Stimulated activated CD4-positive, alpha-beta T cell treated with anti-CD3 and anti-CD28 coated beads, Interleukin-4, amount 100 ng/mL, for 48 hours (primary cell): ENCODE measurements around the gene SLC36A3.
"Not testable (repeated sequence)": the region's sequence is repeated elsewhere in the genome, so short reads cannot be mapped to it uniquely, and the experiment has no call there.

Experiments
- DNase-seq, 2 donors: peaks; one replicate each; pipeline ENCODE4 v3.0.0-alpha.2; 2020; ENCODE audit warnings: low read depth in 2 of 2

The SLC36A3 gene

DNA sequence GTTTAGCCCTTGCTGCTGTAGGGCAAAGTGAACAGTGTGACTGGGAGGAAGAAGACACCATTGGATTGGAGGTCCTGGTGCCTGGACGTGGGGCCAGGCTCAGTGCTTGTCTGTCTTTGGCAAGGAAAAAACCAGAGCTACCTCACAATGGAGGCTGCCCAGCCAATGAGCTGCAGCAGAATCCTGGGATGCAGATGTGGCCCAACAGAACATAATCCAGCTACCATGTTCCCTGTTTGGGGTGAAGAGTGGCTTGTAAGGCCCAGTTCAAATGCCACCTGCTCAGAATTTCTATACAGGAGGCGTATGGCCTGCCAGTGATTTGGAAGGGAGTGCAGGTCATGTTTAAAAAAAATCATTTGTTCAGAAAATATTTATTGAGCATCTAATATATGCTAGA, at the start of gene SLC36A3:
TSS of gene SLC36A3 (minus strand) at position 101 of the 400 bp plus-strand sequence. CDS start 412 bp downstream, outside the sequence.
- DNase-seq: no peak

DNA sequence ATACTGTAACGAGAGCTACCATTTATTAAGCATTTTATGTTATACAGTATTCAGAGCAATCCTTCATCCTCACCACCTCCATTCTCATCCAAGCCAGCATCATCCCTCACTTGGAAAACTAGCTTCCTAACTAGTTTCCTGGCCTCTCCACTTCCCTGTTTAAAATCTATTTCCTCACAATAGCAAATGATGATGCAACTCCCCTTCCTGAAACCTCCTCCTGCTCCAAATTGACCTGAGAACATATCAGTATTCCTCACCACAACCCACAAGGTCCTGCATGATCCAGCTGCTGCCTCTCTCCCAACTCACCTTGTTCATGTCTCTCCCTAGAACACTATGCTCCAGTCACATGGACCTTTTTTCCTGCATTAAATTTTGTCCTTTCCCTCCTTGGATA, 48.1 kb upstream of the SLC36A3 start:
- DNase-seq: no peak

DNA sequence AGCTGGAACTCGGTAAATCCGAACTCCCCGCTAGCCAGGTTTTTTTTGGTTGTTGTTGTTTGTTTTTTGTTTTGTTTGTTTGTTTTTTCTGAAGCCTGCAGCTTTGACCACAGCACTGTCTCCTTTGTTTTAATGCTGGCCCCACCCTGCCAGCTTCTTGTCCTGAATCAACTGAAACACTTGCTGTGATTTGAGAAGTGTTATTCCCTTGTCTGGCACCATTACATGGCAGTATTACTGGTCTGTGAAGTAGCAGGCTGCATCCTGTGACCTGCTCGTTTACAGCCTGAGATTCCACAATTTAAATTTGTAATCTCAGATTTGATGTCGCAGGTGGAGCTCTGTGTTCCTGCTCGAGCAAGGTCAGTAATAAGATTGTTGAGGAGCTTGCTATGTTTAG, 45.2 kb upstream of the SLC36A3 start:
- DNase-seq: no peak

DNA sequence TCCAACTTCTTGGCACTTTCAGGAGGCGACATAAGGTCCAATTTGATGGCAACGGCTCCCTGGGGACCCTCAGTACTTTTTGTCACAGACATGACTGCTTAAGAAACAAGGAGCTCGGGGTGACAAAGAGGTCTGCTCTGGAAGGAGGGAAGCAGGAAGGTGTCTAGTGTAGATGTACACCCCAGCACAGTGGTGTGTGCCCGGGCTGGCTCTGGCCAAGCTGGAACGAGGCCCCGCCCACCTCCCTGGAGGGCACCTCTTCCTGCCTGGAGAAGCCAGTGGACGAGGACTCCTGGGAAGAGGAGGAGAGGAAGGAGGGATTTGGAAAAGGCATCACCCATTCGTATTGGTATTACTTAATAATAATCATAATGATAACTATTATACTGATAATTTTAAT, 43.8 kb upstream of the SLC36A3 start, which contains the start of gene SLC36A2:
TSS of gene SLC36A2 (minus strand) at position 191 of the 400 bp plus-strand sequence. CDS start at position 92, 99 bp downstream.
- DNase-seq: no peak

DNA sequence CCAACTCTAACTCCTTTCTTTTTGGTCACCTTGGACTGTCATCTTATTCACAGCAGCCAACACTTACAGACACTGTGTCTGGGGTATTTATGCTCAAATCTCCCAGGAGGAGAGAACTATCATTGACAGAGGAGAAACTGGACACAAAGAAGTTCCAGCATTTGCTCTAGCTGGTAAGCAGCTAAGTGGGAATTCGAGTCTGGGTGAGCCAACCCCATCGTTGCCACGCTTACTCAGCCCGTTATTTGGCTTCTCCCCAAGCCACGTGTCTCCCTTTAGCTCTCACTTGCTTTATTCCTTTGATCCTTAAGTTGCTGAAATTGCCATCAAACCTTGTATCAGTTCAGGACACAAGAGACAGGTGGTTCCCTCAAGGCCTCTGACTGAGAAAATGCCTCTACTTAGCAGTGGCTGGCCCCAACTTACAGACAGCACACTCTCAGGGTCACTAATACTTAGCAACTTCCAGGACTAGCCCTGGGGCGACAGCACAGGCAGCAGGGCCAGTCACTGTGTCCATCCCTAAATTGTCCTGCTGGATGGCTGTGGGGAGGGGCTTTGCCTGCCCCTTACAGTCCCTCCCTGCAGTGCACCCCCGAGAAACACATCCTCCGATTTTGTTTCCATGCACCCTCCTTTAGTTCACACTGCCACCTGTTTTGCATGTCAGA, 42.4 kb upstream of the SLC36A3 start:
- DNase-seq: no peak

DNA sequence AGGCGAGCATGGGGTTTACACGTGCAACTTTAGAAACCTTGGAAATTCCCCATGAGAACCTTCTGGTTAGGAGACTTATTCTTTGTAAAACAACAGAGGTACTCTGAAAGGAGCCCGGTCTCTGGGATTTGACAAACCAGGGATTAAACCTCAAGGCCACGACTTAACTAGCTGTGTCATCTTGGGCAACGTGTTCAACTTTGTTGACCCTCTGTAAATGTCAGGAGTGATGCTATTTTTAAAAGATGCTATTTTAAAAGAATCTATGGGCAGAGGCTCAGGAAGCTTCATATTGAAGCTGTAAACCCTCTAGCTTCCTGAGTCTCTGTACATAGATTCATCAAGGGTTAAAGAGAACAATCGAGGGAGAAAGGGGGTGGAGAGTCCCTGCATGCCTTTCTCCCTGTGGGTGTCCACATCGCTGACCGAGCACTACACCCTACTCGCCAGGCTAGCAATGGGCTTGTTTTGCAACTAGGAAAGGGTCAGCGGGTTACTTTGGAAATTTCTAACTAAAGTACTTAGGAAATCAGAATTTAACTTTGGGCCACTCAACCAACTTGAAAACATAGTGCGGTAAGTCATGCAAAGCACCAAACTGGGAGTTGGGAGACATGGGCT, 41.7 kb upstream of the SLC36A3 start:
- no peak for DNase-seq

DNA sequence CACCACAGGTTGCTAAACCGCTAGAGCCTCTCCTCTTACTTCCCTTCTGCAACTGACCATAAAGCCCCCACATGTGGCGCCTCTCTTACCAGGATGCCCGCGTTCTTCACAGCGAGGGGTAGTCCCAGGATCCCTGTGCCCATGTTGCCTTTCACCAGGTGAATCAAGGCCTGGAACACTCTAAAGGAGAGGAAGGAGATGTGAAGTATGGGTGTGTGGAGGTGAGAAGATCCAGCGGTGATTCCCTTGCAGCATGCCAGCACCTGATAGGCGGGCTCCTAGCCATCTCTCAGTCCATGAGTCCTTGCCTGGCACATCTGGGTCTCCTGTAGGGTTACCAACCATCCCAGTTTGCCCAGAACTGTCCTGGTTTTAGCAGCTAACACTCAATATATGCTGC, 40.5 kb upstream of the SLC36A3 start:
- no peak for DNase-seq

DNA sequence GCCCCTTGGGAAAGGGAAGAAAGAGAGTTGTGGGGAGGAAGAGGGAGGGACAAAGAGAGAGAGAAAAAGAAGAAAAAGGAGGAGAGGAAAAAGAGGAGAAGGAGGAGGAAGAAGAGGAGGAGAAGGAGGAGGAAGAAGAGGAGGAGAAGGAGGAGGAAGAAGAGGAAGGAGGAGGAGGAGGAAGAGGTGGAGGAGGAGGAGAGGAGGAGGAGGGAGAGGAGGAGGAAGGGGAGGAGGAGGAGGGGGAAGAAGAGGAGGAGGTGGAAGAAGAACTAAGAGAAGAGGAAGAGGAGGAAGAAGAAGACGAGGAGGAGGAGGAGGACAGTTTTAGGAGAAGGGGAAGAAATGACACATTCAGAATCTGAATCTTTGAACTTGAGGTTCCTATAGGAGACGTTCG, 36.4 kb upstream of the SLC36A3 start:
- DNase-seq: no peak

DNA sequence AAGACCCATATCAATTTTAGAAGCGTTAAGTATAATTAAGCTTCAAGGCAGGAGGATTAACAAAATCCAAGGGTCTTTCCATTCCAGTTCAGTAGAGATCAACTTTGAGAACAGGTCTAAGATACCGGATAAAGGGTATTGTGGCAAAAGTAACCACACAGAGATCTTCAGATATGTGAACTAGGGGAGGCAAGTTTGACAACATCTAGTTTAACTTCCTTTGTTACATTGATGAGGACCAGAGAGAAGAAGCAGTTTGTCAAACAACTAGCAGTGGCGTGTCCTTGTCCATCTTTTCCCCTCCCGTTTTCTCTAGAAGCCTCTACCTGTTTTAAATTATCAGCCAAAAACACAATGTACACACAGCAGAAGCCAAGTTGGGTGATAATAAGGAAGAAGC, 35.2 kb upstream of the SLC36A3 start:
- no peak for DNase-seq

DNA sequence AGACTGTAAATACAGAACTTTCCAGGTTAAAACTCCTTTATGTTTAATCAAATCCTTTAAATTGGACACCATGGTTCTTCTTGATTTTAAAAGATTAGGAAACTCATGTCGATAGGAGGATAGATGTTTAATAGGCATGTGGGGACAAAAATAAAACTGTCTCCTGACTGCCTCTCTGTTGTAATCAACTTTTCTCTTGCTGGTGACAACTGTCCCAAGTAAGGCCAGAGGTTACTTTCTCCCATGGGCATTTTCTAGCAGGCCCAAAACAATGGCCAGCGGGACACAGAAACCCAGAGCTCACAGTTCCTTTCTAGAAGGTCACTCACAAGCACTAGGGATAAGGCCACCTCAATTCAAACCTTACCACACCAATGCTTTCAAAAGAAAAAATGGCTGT, 29.3 kb upstream of the SLC36A3 start:
- no peak for DNase-seq

DNA sequence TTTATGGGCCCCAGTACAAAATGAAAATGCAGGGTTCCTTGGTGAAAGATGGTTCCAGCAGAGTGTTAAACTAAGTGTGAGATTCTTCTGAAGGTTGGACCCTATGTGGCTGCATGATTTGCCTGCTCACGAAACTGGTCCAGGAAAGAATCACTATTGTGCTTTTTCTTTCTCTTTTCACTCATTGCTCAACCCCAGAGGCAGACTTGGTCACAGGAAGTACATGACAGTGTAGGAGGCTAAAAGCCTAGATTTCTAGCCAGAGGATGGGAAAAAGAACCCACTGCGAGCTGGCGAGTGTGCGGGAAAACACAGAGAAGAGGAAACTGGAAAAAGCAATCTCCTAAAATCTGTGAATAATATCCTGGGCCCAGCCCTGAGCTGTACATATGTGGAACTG, 25.2 kb upstream of the SLC36A3 start:
- no peak for DNase-seq

DNA sequence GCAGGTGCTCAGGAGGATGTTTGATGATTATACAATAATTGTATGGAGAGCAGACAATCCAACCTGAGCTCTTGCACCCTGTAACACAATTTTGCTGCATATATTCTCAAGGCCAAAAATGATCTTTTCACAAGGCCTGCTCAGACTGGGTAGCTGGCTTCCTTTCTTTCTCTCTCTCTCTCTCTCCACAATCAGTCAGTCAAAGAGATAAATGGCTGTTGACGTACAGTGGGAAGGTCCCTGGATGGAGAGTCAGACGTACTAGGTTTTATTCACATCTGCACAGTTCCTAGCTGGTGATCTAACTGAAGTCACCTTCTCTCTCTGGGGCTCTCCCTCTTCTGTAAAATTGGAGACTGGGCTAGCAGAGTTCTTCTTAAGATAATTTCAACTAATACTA, 24.0 kb upstream of the SLC36A3 start:
- DNase-seq: no peak

DNA sequence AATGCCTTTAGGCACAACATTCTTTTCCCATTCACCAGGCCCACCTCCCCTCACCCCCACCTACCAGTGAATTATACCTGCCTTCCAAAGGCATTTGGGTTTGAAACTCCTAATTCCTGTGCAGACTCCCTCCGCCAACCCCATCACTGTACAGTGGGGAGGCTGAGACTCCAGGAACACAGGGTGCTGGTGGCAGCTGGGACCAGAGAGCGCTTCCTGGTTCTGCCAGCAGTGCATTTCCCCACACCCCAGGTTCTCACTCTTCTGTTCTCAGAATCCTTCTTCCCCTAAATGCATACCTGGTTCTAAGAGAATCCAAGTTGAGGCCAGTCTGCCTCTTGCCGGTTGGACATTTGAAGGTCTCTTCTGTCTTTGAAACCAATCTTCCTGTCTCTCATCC, 22.7 kb upstream of the SLC36A3 start:
- DNase-seq: no peak

DNA sequence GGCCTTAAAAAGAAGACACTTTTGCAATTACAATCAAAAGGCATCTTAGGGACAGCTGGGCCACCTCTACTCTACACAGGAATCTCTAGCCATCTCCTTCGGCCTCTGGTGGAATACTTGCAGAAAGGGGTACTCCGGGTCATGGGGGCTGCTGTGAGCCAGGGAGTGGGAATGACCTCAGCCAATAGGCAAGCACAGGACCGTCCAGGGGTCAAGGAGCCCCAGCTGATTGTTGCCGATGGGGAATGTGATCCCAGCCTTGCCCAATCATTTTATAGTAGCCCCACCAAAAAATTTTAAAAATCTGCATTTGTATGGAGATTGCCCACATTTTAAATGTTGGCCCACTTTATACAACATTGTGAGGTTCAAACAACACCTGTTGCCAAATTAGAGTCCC, 16.9 kb upstream of the SLC36A3 start:
- DNase-seq: no peak

DNA sequence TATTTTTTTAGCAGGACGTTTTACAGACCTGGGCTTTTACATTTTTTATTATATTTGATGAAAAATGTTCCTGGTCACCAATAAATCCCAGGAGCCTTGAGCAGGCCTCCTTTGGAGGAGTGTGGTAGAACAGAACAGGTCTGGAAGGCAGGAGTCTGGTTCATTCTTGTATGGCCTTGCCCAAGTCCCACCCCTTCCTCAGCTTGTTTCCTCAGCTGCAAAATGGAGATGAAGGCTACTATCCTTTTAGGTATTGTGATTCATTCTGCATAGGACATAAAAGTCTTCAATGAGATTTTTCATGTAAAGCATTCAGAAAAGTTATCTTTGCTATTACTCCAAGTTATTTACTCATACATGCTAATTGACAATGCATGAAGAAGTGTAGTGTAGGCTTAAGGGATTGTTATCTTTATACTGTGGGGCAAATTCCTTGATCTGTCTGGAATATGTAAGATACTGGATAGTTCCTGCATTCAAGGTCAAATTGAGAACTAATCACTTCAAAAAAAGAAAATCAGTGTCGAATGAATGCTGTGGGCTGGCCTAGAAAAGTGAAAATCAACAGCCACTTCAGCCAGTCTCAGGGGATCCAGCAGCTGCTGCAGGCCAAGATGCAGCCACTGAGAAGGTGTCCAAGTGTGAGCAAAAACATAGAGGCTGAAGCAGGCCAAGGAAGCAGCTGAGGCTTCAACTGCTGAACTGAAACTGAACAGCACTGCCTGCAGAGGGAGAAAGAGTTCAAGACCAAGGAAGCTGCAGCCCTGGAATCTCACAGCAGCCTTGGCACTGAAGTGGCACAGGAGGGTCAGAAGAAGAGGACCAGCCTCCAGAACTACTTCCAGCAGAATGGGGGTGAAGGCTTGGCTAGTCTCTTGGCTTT, 15.5 kb upstream of the SLC36A3 start:
- DNase-seq: no peak

DNA sequence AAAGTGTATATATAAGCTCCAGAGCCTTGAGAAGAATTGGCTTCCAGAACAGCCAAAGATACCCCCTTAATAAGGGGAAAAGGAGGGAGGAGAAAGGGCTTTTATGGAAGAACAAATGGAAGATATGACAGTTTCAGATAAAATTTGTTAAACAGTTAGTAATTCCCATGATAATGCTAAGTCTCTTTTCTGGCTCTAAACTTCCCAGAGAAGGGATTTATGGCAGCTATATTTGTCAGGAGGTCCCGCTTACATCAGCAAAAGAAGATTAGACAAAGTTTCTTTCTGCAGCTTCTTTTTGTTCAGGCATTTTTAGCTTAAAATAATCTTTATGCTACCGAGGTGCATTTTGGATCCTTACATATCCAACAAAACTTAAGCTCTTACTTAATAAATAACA, 14.3 kb upstream of the SLC36A3 start:
- DNase-seq: no peak

DNA sequence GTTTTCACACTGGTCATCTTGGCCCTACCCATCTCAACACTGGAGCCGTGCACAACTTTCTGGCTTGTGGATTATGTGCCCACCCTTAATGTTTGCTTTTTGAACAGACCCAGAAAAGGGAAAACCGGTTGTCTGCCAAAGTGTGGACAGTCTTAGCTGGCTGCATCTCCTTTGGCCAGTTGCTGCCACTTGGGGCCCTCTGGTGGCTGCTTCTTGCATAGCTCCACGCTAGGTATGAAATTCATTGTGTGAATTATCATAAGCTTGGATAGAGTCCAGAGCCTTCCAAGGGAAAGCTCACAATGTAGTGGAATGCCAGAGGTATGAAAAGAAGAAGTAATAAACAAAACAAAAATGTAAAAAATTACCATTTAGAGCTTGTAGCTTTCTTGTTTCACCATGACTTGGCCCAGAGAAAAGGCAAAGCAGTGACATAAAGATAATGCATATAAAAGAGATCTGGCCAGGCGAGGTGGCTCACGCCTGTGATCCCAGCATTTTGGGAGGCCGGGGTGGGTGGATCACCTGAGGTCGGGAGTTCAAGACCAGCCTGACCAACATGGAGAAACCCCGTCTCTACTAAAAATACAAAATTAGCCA, 12.5 kb upstream of the SLC36A3 start:
- DNase-seq: peak; percentile 54 to 61

DNA sequence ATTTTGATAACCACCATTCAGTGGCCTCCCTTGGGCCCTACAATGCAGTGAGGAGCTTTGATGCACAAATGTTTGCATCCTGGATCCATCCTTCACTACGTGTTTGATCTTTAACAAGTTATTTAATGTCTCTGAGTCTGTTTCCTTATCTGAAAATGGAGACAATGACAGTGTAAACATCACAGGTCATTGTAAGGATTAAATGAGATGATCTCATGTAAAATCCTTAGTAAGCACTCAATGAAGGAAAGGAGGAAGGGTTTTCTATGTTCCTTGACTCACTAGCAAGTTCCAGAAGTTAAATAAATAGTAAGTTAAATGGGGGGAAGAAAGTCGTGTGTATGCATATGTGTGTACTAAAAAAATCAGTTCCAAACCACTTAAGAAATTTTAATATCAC, 9.8 kb upstream of the SLC36A3 start:
- no peak for DNase-seq

DNA sequence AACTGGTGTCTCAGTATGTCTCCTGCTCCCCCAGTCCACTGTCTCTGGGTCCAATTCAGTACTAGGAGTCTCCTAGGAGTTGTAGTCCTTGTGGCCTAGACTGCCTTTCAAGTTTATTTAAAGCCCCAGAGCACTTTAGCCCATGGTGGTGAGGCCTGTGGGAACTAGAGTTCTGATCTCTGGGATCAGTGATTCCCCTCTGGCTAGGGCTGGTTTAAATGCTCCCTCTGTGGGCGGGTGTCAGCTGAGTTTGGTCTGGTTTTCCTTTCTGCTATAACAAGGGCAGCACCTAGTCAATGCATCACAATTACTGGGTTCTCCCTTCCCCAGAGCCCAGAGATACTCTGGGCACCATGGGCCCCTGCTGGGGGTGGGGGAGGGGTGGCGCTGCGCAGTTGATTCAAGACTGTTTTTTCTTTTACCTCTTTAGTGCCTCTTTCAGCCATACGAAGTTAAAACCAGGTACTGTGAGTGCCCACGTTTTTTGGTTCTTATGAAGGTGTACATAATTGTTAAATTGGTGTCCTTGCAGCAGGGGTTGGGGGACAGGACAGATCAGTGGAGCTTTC, 9.3 kb upstream of the SLC36A3 start:
- no peak for DNase-seq

DNA sequence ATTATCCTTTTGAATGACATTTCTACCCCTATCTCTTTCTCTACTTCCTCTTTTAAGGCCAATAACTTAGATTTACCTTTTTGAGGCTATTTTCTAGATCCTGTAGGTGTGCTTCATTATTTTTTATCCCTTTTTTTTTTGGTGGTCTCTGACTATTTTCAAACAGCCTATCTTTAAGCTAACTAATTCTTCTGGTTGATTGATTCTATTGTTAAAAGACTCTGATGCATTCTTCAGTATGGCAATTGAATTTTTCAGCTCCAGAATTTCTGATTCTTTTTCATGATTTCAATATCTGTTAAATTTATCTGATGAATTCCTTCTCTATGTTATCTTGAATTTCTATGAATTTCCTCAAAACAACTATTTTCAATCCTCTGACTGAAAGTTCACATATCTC, 7.4 kb upstream of the SLC36A3 start:
- DNase-seq: no peak

DNA sequence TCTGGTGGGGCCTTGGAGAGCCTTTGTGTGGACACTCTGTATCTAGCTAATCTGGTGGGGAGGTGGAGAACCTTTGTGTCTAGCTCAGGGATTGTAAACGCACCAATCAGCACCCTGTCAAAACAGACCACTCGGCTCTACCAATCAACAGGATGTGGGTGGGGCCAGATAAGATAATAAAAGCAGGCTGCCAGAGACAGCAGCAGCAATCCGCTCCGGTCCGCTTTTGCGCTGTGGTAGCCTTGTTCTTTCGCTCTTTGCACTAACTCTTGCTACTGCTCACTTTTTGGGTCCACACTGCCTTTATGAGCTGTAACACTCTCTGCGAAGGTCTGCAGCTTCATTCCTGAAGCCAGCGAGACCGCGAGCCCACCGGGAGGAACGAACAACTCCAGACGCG, 6.3 kb upstream of the SLC36A3 start:
- DNase-seq: not testable (repeated sequence)

DNA sequence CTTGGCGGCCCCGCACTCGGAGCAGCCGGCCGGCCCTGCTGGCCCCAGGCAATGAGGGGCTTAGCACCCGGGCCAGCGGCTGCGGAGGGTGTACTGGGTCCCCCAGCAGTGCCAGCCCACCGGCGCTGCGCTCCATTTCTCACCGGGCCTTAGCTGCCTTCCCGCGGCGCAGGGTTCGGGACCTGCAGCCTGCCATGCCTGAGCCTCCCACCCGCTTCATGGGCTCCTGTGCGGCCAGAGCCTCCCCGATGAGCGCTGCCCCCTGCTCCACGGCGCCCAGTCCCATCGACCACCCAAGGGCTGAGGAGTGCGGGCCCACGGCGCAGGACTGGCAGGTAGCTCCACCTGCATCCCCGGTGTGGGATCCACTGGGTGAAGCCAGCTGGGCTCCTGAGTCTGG, 5.7 kb upstream of the SLC36A3 start:
- not testable (repeated sequence) for DNase-seq
